OCI-LY1 (cell line): Measurements from ENCODE around the gene STX8.

ENCODE experiments used
- H2AFZ ChIP-seq: fragments of 200-600 bp; sonication (generic), shearing (Covaris generic); 2 replicates; pipeline ENCODE4 v1.6.0; 2014; ENCODE audit warnings: antibody characterized with exemption, mild to moderate bottlenecking, low read length
- H3F3A ChIP-seq: fragments of 200-600 bp; sonication (generic), shearing (Covaris generic); 2 replicates; pipeline ENCODE4 v1.6.0; 2014; ENCODE audit warnings: mild to moderate bottlenecking, antibody characterized with exemption, low read length, moderate library complexity; ENCODE audit not compliant: insufficient read depth
- H3K27ac ChIP-seq: fragments of 200-600 bp; sonication (generic); 2 replicates; pipeline ENCODE4 v1.5.1; 2014; ENCODE audit warnings: low read length, mixed run types, mild to moderate bottlenecking, low read depth; ENCODE audit not compliant: poor library complexity, severe bottlenecking
- H3K27me3 ChIP-seq: fragments of 200-600 bp; sonication (generic); 2 replicates; pipeline ENCODE4 v1.6.0; 2014; ENCODE audit warnings: antibody characterized with exemption, mild to moderate bottlenecking, low read length, moderate library complexity; ENCODE audit not compliant: insufficient read depth
- H3K36me3 ChIP-seq: fragments of 200-600 bp; sonication (generic); 2 replicates; pipeline ENCODE4 v1.6.1; 2014; ENCODE audit warnings: mild to moderate bottlenecking, antibody characterized with exemption, low read length, moderate library complexity, mixed read lengths; ENCODE audit not compliant: insufficient read depth
- H3K4me1 ChIP-seq: fragments of 200-600 bp; sonication (generic); 2 replicates; pipeline ENCODE4 v1.5.1; 2014; ENCODE audit warnings: mild to moderate bottlenecking, low read length, moderate library complexity; ENCODE audit not compliant: insufficient read depth, severe bottlenecking
- H3K4me2 ChIP-seq: fragments of 200-600 bp; sonication (generic), shearing (Covaris generic); 2 replicates; pipeline ENCODE4 v1.6.1; 2014; ENCODE audit warnings: low read length
- H3K4me3 ChIP-seq: fragments of 200-600 bp; sonication (generic); 2 replicates; pipeline ENCODE4 v1.5.1; 2014; ENCODE audit warnings: low read length, low read depth, mild to moderate bottlenecking, mixed read lengths; ENCODE audit not compliant: poor library complexity, severe bottlenecking
- H3K79me2 ChIP-seq: fragments of 200-600 bp; shearing (Covaris generic); 2 replicates; pipeline ENCODE4 v1.6.1; 2016; ENCODE audit warnings: mixed run types, low read length, mixed read lengths; ENCODE audit not compliant: insufficient read depth
- H3K9ac ChIP-seq: fragments of 200-600 bp; sonication (generic), shearing (Covaris generic); 2 replicates; pipeline ENCODE4 v1.6.1; 2014; ENCODE audit warnings: mild to moderate bottlenecking, low read length, mixed read lengths
- H3K9me2 ChIP-seq: fragments of 200-600 bp; sonication (generic), shearing (Covaris generic); 2 replicates; pipeline ENCODE4 v1.6.1; 2014; ENCODE audit warnings: low read depth, mild to moderate bottlenecking, low read length, mixed read lengths
- H3K9me3 ChIP-seq: fragments of 200-600 bp; shearing (Covaris generic); 2 replicates; pipeline ENCODE4 v1.6.1; 2014; ENCODE audit warnings: low read length, mixed read lengths
- H4K20me1 ChIP-seq: fragments of 200-600 bp; sonication (generic), shearing (Covaris generic); 2 replicates; pipeline ENCODE4 v1.6.0; 2016; ENCODE audit warnings: mild to moderate bottlenecking, low read length; ENCODE audit not compliant: insufficient read depth
- CTCF ChIP-seq: fragments of 200-600 bp; sonication (generic), shearing (Covaris generic); IDR thresholded peaks from 2 replicates; pipeline ENCODE4 v1.5.1; 2017; ENCODE audit warnings: mild to moderate bottlenecking, antibody characterized with exemption, low read length, moderate library complexity, mixed read lengths
- EZH2 ChIP-seq: fragments of 200-600 bp; sonication (generic), shearing (Covaris generic); IDR thresholded peaks from 2 replicates; pipeline ENCODE4 v1.8.0; 2017; ENCODE audit warnings: borderline replicate concordance, mixed run types, mild to moderate bottlenecking, antibody characterized with exemption, low read length, moderate library complexity, mixed read lengths

The STX8 gene

GRCh38 chr17:9386401-9386800 is 189.2 kb downstream of the STX8 start:
- Histone ChIP-seq H3K79me2 (no peaks in the 10 kb centered on the region), H3K4me1 (peaks cover 12% of the 10 kb centered on the region), H3K4me2 (no peak overlapping the region)

GRCh38 chr17:9383826-9384225 is 191.8 kb downstream of the STX8 start:
- Histone ChIP-seq H3K27ac (no peak overlapping the region), H3F3A (no peaks in the 10 kb centered on the region), H3K27me3 (no peaks in the 10 kb centered on the region), H3K4me3 (no peak overlapping the region), H3K9me3 (no peaks in the 10 kb centered on the region), H3K4me1 (peaks cover 7% of the 10 kb centered on the region), H3K79me2 (no peaks in the 10 kb centered on the region), H3K9me2 (no peaks in the 10 kb centered on the region), H2AFZ (no peak overlapping the region), H3K9ac (no peak overlapping the region), H3K4me2 (no peak overlapping the region), H4K20me1 (no peaks in the 10 kb centered on the region), H3K36me3 (no peaks in the 10 kb centered on the region)
- TF ChIP-seq EZH2: no peak
- TF ChIP-seq CTCF: no peak

More at GRCh38 chr17:9386401-9386800, 189.2 kb downstream of the STX8 start:
- no peak for TF ChIP-seq EZH2
- no peak for TF ChIP-seq CTCF
- H3K36me3 ChIP-seq: no peaks in the 10 kb centered on the region
- H2AFZ ChIP-seq: no peak overlapping the region
- no peaks in the 10 kb centered on the region for H3F3A ChIP-seq
- H3K27ac ChIP-seq: no peak overlapping the region
- H3K9me3 ChIP-seq: no peaks in the 10 kb centered on the region
- no peak overlapping the region for H3K4me3 ChIP-seq
- H4K20me1 ChIP-seq: no peaks in the 10 kb centered on the region
- no peaks in the 10 kb centered on the region for H3K27me3 ChIP-seq
- H3K9ac ChIP-seq: no peak overlapping the region
- no peaks in the 10 kb centered on the region for H3K9me2 ChIP-seq

GRCh38 chr17:9382626-9383025 is 193.0 kb downstream of the STX8 start:
- no peaks in the 10 kb centered on the region for H3K9me3 ChIP-seq
- no peaks in the 10 kb centered on the region for H3K27me3 ChIP-seq
- no peaks in the 10 kb centered on the region for H4K20me1 ChIP-seq
- no peak overlapping the region for H3K27ac ChIP-seq
- H3K9me2 ChIP-seq: no peaks in the 10 kb centered on the region
- H2AFZ ChIP-seq: no peak overlapping the region
- H3K4me3 ChIP-seq: no peak overlapping the region
- H3K36me3 ChIP-seq: no peaks in the 10 kb centered on the region
- H3K79me2 ChIP-seq: no peaks in the 10 kb centered on the region
- no peaks in the 10 kb centered on the region for H3F3A ChIP-seq
- peaks cover 7% of the 10 kb centered on the region for H3K4me1 ChIP-seq
- H3K9ac ChIP-seq: no peak overlapping the region
- H3K4me2 ChIP-seq: no peak overlapping the region
- TF ChIP-seq CTCF (no peak), EZH2 (no peak)
